ENCODE measurements around the gene GFER.

GRCh38 chr16:1997494-1998359, 13.7 kb downstream of the GFER start:
- TF ChIP-seq CTCF (conservative IDR thresholded peaks at IDR 0.05; ENCODE audit: low read depth, low read length), result no peak
- TF ChIP-seq EZH2 (IDR thresholded peaks at IDR 0.05; ENCODE audit: borderline replicate concordance, low read depth, low read length, poor library complexity, severe bottlenecking), result no peak
